Liver (tissue), 9 donors: Measurements from ENCODE around the gene PARP14. TPM values are rescaled to one million over a fixed set of nuclear protein-coding genes. Genes with fewer than 3 reads are reported as not detected.

Experiments
- DNase-seq: peaks from one replicate; pipeline ENCODE4 v3.0.0-alpha.2; 2017; ENCODE audit warnings: low spot score
- H3K27ac ChIP-seq, 2 donors: one replicate each; pipeline ENCODE4 v1.7.0; 2013; ENCODE audit warnings: inconsistent platforms in 2 of 2, low read length in 2 of 2, control low read depth in 1 of 2, low read depth in 1 of 2, mild to moderate bottlenecking in 1 of 2
- H3K27me3 ChIP-seq, 4 donors: one replicate each; pipeline versions ENCODE4 v1.6.1 to v1.7.0; 2013; ENCODE audit warnings: low read length in 3 of 4, inconsistent platforms in 1 of 4, mild to moderate bottlenecking in 1 of 4, moderate library complexity in 1 of 4; ENCODE audit not compliant: control insufficient read depth in 4 of 4, insufficient read depth in 4 of 4
- H3K36me3 ChIP-seq, 4 donors: one replicate each; pipeline versions ENCODE4 v1.6.1 to v1.7.0; 2013; ENCODE audit warnings: low read length in 3 of 4, mild to moderate bottlenecking in 3 of 4, low read depth in 1 of 4, moderate library complexity in 1 of 4; ENCODE audit not compliant: control insufficient read depth in 4 of 4, insufficient read depth in 3 of 4
- H3K4me1 ChIP-seq, 4 donors: one replicate each; pipeline versions ENCODE4 v1.6.1 to v1.7.0; 2013; ENCODE audit warnings: low read length in 3 of 4, mild to moderate bottlenecking in 3 of 4, moderate library complexity in 1 of 4; ENCODE audit not compliant: control insufficient read depth in 4 of 4, insufficient read depth in 4 of 4
- H3K4me3 ChIP-seq, 3 donors: one replicate each; pipeline versions ENCODE4 v1.6.1 to v1.7.0; 2013; ENCODE audit warnings: low read length in 3 of 3, control low read depth in 1 of 3, low read depth in 1 of 3, mild to moderate bottlenecking in 1 of 3
- H3K9ac ChIP-seq, 2 donors: one replicate each; pipeline ENCODE4 v1.7.0; 2013; ENCODE audit warnings: low read length in 2 of 2, mild to moderate bottlenecking in 2 of 2, moderate library complexity in 2 of 2, control low read depth in 1 of 2, low read depth in 1 of 2
- H3K9me3 ChIP-seq, 4 donors: one replicate each; pipeline versions ENCODE4 v1.6.1 to v1.7.0; 2013; ENCODE audit warnings: low read length in 3 of 4; ENCODE audit not compliant: control insufficient read depth in 4 of 4
- EGR1 ChIP-seq, 2 donors: IDR thresholded peaks; 2 replicates each; pipeline ENCODE4 v1.6.1; 2016 to 2018; ENCODE audit warnings: antibody characterized with exemption in 2 of 2, low read depth in 2 of 2
- FOXA2 ChIP-seq: IDR thresholded peaks from 2 replicates; pipeline ENCODE4 v1.6.1; 2016; ENCODE audit warnings: antibody characterized with exemption
- GABPA ChIP-seq, 2 donors: IDR thresholded peaks in 1 of 2; conservative IDR thresholded peaks in 1 of 2; 2 replicates each; pipeline ENCODE4 v1.6.1; 2016; ENCODE audit warnings: antibody characterized with exemption in 2 of 2, mild to moderate bottlenecking in 1 of 2, moderate library complexity in 1 of 2
- HNF4A ChIP-seq, 2 donors: conservative IDR thresholded peaks; 2 replicates each; pipeline ENCODE4 v1.6.1; 2016; ENCODE audit warnings: antibody characterized with exemption in 2 of 2, mild to moderate bottlenecking in 2 of 2
- HNF4G ChIP-seq: IDR thresholded peaks from 2 replicates; pipeline ENCODE4 v1.6.1; 2016; ENCODE audit warnings: antibody characterized with exemption
- JUND ChIP-seq, 2 donors: IDR thresholded peaks; 2 replicates each; pipeline ENCODE4 v1.6.1; 2016; ENCODE audit warnings: antibody characterized with exemption in 2 of 2
- NR2F2 ChIP-seq: IDR thresholded peaks from 2 replicates; pipeline ENCODE4 v1.6.1; 2016; ENCODE audit warnings: antibody characterized with exemption
- RAD21 ChIP-seq, 2 donors: IDR thresholded peaks; 2 replicates each; pipeline ENCODE4 v1.6.1; 2016; ENCODE audit warnings: antibody characterized with exemption in 2 of 2, mild to moderate bottlenecking in 2 of 2
- RXRA ChIP-seq, 2 donors: IDR thresholded peaks; 2 replicates each; pipeline ENCODE4 v1.6.1; 2017 to 2018; ENCODE audit warnings: antibody characterized with exemption in 2 of 2, mild to moderate bottlenecking in 1 of 2
- SP1 ChIP-seq: IDR thresholded peaks from 2 replicates; pipeline ENCODE4 v1.6.1; 2018; ENCODE audit warnings: antibody characterized with exemption, mild to moderate bottlenecking
- TAF1 ChIP-seq: conservative IDR thresholded peaks from 2 replicates; pipeline ENCODE4 v1.6.1; 2016; ENCODE audit warnings: antibody characterized with exemption, mild to moderate bottlenecking
- YY1 ChIP-seq: IDR thresholded peaks from 2 replicates; pipeline ENCODE4 v1.6.1; 2016; ENCODE audit warnings: antibody characterized with exemption, mild to moderate bottlenecking
- WGBS: extraction: QIAGEN DNeasy Blood & Tissue Kit; methylation state at CpG from one replicate; pipeline ENCODE4 v1.1.7; 2013; 5-methylcytosine and 5-hydroxymethylcytosine counted together
- polyA plus RNA-seq, 2 donors: library from polyadenylated mRNA; stranded (reverse) in 1 of 2; unstranded in 1 of 2; fragments of 200-250 nt in 1 of 2; fragments of >200 nt in 1 of 2; fragmentation: Nextera tagmentation in 1 of 2; extraction: Ambion mirVana in 1 of 2; gene quantifications; one replicate each; pipeline versions ENCODE4 v1.2.1 to v1.2.3, GENCODE V29; 2013 to 2015
- total RNA-seq, 2 donors: library from RNA; depleted of rRNA; stranded (reverse); fragments of >200 nt; gene quantifications; one replicate each; pipeline ENCODE4 v1.2.3, GENCODE V29; 2014
- TF ChIP-seq, protein P1 (sequence below): IDR thresholded peaks from 2 replicates; pipeline ENCODE4 v1.6.1; 2016; ENCODE audit warnings: antibody characterized with exemption, mild to moderate bottlenecking
- TF ChIP-seq, protein P2 (sequence below): IDR thresholded peaks from 2 replicates; pipeline ENCODE4 v1.6.1; 2016; ENCODE audit warnings: antibody characterized with exemption
- TF ChIP-seq, protein P3 (sequence below): IDR thresholded peaks from 2 replicates; pipeline ENCODE4 v1.6.1; 2016; ENCODE audit warnings: antibody characterized with exemption
- TF ChIP-seq, protein P4 (sequence below): IDR thresholded peaks from 2 replicates; pipeline ENCODE4 v1.6.1; 2016; ENCODE audit warnings: antibody characterized with exemption
- TF ChIP-seq, protein P5 (sequence below): fragments of 150-350 bp; IDR thresholded peaks from 2 replicates; pipeline ENCODE4 v1.5.1; 2017; ENCODE audit warnings: improper control_type of control experiment, low read depth, low read length; ENCODE audit not compliant: missing input control
- donor health status: healthy.
- donor health status: healthy.
- donor health status: healthy.
- donor health status: healthy.
- donor health status: healthy.

Gene PARP14
- total and polyA plus RNA-seq, 4 donors, result 13.1 to 79.7 (median 23.4) TPM

DNA sequence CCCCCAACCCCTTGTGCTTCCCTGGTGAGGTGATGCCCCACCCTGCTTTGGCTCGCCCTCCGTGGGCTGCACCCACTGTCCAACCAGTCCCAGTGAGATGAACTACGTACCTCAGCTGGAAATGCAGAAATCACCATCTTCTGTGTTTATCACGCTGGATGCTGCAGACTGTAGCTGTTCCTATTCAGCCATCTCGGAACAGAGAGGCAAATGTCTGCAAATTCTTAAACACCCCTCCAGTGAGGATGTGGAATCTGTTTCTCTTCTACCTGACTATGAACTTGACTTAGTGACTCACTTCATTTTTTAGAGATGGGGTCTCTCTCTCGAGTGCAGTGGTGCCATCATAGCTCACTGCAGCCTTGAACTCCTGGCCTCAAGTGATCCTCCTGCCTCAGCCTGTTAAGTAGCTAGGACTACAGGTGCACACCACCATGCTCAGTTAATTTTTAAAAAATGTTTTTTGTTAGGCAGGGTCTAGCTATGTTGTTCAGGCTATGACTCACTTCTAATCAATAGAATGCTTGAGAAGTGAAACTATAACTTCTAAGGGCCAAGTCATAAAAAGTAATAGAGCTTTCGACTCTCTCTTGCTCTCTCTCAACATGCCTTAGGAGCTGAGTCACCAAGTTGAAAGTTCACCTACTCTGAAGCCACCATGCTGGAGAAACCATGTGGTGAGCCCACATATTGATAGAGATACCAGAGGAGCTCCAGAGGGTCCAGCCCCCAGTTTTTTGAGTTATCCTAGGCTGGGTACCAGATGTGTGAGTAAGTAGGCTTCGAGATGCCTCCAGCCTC, 11.5 kb upstream of the PARP14 start:
- Histone ChIP-seq H3K4me3 (no peak overlapping the region), H3K4me1 (no peaks in the 10 kb centered on the region), H3K36me3 (no peaks in the 10 kb centered on the region), H3K9me3 (no peaks in the 10 kb centered on the region), H3K27ac (no peak overlapping the region), H3K9ac (no peak overlapping the region), H3K27me3 (no peaks in the 10 kb centered on the region)
- no peak for DNase-seq
- TF ChIP-seq SP1 (no peak), GABPA (IDR thresholded peaks at IDR 0.05 in 1 of 2, conservative IDR thresholded peaks at IDR 0.05 in 1 of 2) (no peak), FOXA2 (no peak), TAF1 (no peak), NR2F2 (no peak), JUND (IDR thresholded peaks at IDR 0.05) (no peak), YY1 (no peak), HNF4A (conservative IDR thresholded peaks at IDR 0.05) (no peak), EGR1 (IDR thresholded peaks at IDR 0.05; ENCODE audit: low read depth in 2 of 2) (no peak), RXRA (IDR thresholded peaks at IDR 0.05) (no peak), RAD21 (IDR thresholded peaks at IDR 0.05) (no peak), HNF4G (no peak)
- TF ChIP-seq, protein P1, sequence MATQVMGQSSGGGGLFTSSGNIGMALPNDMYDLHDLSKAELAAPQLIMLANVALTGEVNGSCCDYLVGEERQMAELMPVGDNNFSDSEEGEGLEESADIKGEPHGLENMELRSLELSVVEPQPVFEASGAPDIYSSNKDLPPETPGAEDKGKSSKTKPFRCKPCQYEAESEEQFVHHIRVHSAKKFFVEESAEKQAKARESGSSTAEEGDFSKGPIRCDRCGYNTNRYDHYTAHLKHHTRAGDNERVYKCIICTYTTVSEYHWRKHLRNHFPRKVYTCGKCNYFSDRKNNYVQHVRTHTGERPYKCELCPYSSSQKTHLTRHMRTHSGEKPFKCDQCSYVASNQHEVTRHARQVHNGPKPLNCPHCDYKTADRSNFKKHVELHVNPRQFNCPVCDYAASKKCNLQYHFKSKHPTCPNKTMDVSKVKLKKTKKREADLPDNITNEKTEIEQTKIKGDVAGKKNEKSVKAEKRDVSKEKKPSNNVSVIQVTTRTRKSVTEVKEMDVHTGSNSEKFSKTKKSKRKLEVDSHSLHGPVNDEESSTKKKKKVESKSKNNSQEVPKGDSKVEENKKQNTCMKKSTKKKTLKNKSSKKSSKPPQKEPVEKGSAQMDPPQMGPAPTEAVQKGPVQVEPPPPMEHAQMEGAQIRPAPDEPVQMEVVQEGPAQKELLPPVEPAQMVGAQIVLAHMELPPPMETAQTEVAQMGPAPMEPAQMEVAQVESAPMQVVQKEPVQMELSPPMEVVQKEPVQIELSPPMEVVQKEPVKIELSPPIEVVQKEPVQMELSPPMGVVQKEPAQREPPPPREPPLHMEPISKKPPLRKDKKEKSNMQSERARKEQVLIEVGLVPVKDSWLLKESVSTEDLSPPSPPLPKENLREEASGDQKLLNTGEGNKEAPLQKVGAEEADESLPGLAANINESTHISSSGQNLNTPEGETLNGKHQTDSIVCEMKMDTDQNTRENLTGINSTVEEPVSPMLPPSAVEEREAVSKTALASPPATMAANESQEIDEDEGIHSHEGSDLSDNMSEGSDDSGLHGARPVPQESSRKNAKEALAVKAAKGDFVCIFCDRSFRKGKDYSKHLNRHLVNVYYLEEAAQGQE, result no peak
- TF ChIP-seq, protein P2, sequence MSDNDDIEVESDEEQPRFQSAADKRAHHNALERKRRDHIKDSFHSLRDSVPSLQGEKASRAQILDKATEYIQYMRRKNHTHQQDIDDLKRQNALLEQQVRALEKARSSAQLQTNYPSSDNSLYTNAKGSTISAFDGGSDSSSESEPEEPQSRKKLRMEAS, result no peak
- TF ChIP-seq, protein P3, sequence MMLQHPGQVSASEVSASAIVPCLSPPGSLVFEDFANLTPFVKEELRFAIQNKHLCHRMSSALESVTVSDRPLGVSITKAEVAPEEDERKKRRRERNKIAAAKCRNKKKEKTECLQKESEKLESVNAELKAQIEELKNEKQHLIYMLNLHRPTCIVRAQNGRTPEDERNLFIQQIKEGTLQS, result no peak
- TF ChIP-seq, protein P4, sequence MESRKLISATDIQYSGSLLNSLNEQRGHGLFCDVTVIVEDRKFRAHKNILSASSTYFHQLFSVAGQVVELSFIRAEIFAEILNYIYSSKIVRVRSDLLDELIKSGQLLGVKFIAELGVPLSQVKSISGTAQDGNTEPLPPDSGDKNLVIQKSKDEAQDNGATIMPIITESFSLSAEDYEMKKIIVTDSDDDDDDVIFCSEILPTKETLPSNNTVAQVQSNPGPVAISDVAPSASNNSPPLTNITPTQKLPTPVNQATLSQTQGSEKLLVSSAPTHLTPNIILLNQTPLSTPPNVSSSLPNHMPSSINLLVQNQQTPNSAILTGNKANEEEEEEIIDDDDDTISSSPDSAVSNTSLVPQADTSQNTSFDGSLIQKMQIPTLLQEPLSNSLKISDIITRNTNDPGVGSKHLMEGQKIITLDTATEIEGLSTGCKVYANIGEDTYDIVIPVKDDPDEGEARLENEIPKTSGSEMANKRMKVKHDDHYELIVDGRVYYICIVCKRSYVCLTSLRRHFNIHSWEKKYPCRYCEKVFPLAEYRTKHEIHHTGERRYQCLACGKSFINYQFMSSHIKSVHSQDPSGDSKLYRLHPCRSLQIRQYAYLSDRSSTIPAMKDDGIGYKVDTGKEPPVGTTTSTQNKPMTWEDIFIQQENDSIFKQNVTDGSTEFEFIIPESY, result no peak
- TF ChIP-seq, protein P5, sequence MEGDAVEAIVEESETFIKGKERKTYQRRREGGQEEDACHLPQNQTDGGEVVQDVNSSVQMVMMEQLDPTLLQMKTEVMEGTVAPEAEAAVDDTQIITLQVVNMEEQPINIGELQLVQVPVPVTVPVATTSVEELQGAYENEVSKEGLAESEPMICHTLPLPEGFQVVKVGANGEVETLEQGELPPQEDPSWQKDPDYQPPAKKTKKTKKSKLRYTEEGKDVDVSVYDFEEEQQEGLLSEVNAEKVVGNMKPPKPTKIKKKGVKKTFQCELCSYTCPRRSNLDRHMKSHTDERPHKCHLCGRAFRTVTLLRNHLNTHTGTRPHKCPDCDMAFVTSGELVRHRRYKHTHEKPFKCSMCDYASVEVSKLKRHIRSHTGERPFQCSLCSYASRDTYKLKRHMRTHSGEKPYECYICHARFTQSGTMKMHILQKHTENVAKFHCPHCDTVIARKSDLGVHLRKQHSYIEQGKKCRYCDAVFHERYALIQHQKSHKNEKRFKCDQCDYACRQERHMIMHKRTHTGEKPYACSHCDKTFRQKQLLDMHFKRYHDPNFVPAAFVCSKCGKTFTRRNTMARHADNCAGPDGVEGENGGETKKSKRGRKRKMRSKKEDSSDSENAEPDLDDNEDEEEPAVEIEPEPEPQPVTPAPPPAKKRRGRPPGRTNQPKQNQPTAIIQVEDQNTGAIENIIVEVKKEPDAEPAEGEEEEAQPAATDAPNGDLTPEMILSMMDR, result no peak
- 91% methylated on average over 8 of the region's 8 CpGs for WGBS
